Measurements from ENCODE around the gene GTF2IRD2.
"Not testable (repeated sequence)": the region's sequence is repeated elsewhere in the genome, so short reads cannot be mapped to it uniquely, and the experiment has no call there.

GTF2IRD2 gene

GRCh38 chr7:74815882-74816281 is 35.5 kb downstream of the GTF2IRD2 start:
- H3K27ac Mint-ChIP-seq; H3K4me1 Mint-ChIP-seq (ENCODE audit: low read depth); H3K9me3 Mint-ChIP-seq; H3K4me3 Mint-ChIP-seq; H3K27me3 Mint-ChIP-seq; H3K36me3 Mint-ChIP-seq (ENCODE audit: low read depth): not testable (repeated sequence)

DNA sequence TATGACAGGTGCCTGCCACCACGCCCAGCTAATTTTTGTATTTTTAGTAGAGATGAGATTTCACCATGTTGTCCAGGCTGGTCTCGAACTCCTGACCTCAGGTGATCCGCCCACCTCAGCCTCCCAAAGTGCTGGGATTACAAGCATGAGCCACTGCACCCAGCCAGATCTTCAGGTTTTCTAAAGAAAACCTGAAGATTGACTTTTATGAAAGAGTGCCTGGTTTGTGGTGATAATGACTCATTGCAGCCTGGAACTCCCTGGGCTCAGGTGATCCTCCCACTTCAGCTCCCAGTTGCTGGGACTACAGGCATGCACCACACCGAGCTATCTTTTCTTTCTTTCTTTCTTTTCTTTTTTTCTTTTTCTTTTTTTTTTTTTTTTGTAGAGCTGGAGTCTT is 52.8 kb downstream of the GTF2IRD2 start:
- not testable (repeated sequence) for H3K27me3 Mint-ChIP-seq; H3K27ac Mint-ChIP-seq; H3K9me3 Mint-ChIP-seq; H3K4me3 Mint-ChIP-seq; H3K4me1 Mint-ChIP-seq (ENCODE audit: low read depth); H3K36me3 Mint-ChIP-seq (ENCODE audit: low read depth)

DNA sequence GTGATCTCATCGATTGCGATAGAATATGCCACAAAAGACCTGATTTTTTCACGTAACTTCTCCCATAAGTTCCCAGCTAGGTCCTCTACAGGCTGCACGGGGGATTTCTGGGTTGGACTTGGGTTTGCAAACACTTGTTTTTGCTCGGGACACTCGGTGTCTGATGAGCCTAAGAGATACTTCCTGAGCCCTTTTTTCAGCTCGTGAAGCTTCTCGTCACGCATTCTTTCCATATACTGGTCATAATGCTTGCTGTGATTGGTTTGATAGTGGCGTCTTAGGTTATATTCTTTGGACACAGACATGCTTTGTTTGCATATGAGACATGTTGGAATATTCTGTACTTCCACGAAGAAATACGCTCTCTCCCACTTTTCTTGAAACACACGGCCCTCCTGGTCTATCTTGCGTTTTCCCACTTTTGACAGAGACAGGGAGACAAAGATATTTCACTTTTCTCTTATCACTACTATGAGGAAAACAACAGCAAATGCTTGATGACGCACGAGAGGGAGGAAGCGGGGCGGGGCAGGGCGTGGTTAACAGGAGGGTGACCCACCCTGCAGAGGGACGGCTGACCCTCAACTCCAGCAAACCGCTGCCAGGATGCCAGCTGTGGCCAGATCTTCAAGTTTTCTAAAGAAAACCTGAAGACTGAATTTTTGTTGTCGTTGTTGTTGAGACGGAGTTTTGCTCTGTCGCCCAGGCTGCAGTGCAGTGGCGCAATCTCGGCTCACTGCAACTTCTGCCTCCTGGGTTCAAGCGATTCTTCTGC is 53.4 kb downstream of the GTF2IRD2 start:
- H3K4me3 Mint-ChIP-seq; H3K36me3 Mint-ChIP-seq (ENCODE audit: low read depth); H3K9me3 Mint-ChIP-seq; H3K27ac Mint-ChIP-seq; H3K4me1 Mint-ChIP-seq (ENCODE audit: low read depth); H3K27me3 Mint-ChIP-seq: not testable (repeated sequence)

DNA sequence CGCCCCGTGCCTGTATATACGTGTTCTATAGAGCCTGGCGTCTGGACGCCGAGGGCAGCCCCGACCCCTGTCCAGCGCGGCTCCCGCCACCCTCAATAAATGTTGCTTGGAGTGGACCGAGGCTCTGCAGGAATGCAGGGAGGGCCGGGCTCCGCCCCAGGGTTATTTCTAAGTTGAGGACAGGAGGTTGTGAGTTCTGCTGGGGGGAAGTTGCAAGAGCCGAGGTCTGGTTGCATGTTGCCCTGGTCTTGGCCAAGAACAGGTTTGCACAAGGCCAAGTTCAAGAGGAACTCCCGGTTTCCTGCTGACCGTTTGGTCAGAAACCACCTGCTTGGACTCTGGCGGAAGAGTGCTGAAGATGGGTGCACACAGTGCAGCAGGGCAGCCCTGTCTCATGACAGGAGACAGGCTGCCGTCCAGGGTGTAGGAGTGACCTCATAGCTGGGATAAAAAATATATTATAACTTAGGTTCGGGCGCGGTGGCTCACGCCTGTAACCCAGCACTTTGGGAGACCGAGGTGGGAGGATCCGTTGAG is 62.1 kb downstream of the GTF2IRD2 start:
- H3K4me3 Mint-ChIP-seq; H3K27me3 Mint-ChIP-seq; H3K9me3 Mint-ChIP-seq; H3K4me1 Mint-ChIP-seq (ENCODE audit: low read depth); H3K27ac Mint-ChIP-seq; H3K36me3 Mint-ChIP-seq (ENCODE audit: low read depth): not testable (repeated sequence)

GRCh38 chr7:74788369-74789150 is 62.8 kb downstream of the GTF2IRD2 start:
- not testable (repeated sequence) for H3K27me3 Mint-ChIP-seq; H3K27ac Mint-ChIP-seq; H3K9me3 Mint-ChIP-seq; H3K4me3 Mint-ChIP-seq; H3K4me1 Mint-ChIP-seq (ENCODE audit: low read depth); H3K36me3 Mint-ChIP-seq (ENCODE audit: low read depth)

- H3K36me3 Mint-ChIP-seq (ENCODE audit: low read depth); H3K27me3 Mint-ChIP-seq; H3K9me3 Mint-ChIP-seq; H3K4me3 Mint-ChIP-seq; H3K27ac Mint-ChIP-seq; H3K4me1 Mint-ChIP-seq (ENCODE audit: low read depth): not testable (repeated sequence)
Measured at GRCh38 chr7:74783595-74783994, 67.8 kb downstream of the GTF2IRD2 start.

DNA sequence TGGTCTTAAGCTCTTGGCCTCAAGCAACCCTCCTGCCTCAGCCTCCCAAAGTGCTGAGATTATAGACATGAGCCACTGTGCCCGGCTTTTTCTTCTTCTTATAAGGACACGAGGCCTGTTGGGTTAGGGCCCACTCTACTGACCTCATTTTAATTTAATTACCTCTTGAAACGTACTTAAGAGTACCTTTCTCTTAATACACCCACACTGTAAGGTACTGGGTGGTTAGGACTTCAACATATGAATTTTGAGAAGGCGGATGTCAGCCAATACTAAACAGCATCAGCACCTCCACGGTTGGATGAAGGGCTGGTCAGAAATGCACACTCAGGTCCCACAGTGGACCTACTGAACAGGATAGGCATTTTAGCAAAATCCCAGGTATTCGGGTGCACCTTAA is 69.7 kb downstream of the GTF2IRD2 start:
- H3K36me3 Mint-ChIP-seq (ENCODE audit: low read depth); H3K27me3 Mint-ChIP-seq; H3K27ac Mint-ChIP-seq; H3K4me3 Mint-ChIP-seq; H3K9me3 Mint-ChIP-seq; H3K4me1 Mint-ChIP-seq (ENCODE audit: low read depth): not testable (repeated sequence)

- H3K27me3 Mint-ChIP-seq; H3K9me3 Mint-ChIP-seq; H3K27ac Mint-ChIP-seq; H3K36me3 Mint-ChIP-seq (ENCODE audit: low read depth); H3K4me3 Mint-ChIP-seq; H3K4me1 Mint-ChIP-seq (ENCODE audit: low read depth): not testable (repeated sequence)
Measured at GRCh38 chr7:74779053-74779452, 72.4 kb downstream of the GTF2IRD2 start.

DNA sequence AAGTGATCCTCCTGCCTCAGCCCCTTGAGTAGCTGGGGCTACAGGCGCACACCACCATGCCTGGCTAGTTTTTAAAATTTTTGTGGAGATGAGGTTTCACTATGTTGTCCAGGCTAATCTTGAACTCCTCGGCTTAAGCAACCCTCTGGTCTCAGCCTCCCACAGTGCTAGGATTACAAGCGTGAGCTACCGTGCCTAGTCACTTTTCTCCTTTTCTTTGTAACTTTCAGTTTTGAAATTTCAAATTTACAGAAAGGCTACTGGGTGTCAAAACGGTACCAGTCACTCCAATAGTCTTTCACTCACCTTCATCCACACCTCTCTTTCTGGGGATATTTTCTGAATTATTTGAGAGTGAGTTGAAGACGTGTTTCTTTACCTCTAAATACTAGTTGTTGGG is 76.3 kb downstream of the GTF2IRD2 start:
- not testable (repeated sequence) for H3K36me3 Mint-ChIP-seq (ENCODE audit: low read depth); H3K27ac Mint-ChIP-seq; H3K4me1 Mint-ChIP-seq (ENCODE audit: low read depth); H3K4me3 Mint-ChIP-seq; H3K9me3 Mint-ChIP-seq; H3K27me3 Mint-ChIP-seq

- H3K27me3 Mint-ChIP-seq; H3K9me3 Mint-ChIP-seq; H3K4me1 Mint-ChIP-seq (ENCODE audit: low read depth); H3K36me3 Mint-ChIP-seq (ENCODE audit: low read depth); H3K4me3 Mint-ChIP-seq; H3K27ac Mint-ChIP-seq: not testable (repeated sequence)
Measured at GRCh38 chr7:74773760-74774750, 77.3 kb downstream of the GTF2IRD2 start, which contains the start of gene NCF1. Gene NCF1, plus strand, starts transcription at chr7:74774011. Its CDS starts 21 bp downstream, at chr7:74774032.

DNA sequence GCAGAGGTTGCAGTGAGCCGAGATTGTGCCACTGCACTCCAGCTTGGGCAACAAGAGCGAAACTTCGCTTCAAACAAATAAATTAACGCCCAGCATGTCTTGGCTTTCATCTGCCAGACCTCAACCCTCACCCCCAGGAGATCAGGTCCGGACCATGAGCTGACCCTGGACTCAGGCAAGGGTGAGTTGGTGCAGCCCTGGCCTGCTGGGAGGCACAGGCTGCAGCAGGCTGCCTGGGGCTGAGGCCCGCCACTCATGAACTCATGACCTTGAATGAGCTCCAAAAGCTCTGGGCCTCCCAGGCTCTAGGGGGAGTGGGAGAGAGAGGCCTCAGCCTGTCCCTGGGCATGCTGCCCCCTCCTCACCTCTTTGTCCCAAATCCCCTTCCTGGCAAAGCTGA is 79.3 kb downstream of the GTF2IRD2 start:
- H3K27ac Mint-ChIP-seq; H3K4me1 Mint-ChIP-seq (ENCODE audit: low read depth); H3K4me3 Mint-ChIP-seq; H3K27me3 Mint-ChIP-seq; H3K9me3 Mint-ChIP-seq; H3K36me3 Mint-ChIP-seq (ENCODE audit: low read depth): not testable (repeated sequence)

DNA sequence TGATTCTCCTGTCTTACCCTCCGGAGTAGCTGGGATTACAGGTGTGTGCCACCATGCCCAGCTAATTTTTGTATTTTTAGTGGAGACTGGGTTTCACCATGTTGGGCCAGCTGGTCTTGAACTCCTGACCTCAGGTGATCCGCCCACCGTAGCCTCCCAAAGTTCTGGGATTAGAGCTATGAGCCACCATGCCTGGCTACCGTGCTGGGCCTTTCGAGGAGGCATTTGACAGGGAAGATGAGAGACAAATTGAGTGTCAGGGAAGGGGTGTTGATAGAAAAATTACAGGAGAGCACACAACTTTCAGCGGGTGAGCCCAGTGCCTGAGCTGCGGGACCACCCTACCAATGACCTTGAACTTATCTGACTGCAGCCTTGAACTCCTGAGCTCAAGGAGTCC is 81.3 kb downstream of the GTF2IRD2 start:
- not testable (repeated sequence) for H3K9me3 Mint-ChIP-seq; H3K27me3 Mint-ChIP-seq; H3K36me3 Mint-ChIP-seq (ENCODE audit: low read depth); H3K4me1 Mint-ChIP-seq (ENCODE audit: low read depth); H3K27ac Mint-ChIP-seq; H3K4me3 Mint-ChIP-seq

GRCh38 chr7:74766991-74767390 is 84.4 kb downstream of the GTF2IRD2 start:
- H3K27me3 Mint-ChIP-seq; H3K27ac Mint-ChIP-seq; H3K4me3 Mint-ChIP-seq; H3K9me3 Mint-ChIP-seq; H3K36me3 Mint-ChIP-seq (ENCODE audit: low read depth); H3K4me1 Mint-ChIP-seq (ENCODE audit: low read depth): not testable (repeated sequence)

- not testable (repeated sequence) for H3K4me1 Mint-ChIP-seq (ENCODE audit: low read depth); H3K4me3 Mint-ChIP-seq; H3K27me3 Mint-ChIP-seq; H3K36me3 Mint-ChIP-seq (ENCODE audit: low read depth); H3K27ac Mint-ChIP-seq; H3K9me3 Mint-ChIP-seq
Measured at GRCh38 chr7:74766509-74766908, 84.9 kb downstream of the GTF2IRD2 start.

All from stimulated activated naive CD8-positive, alpha-beta T cell treated with anti-CD3 and anti-CD28 coated beads, Interleukin-15, Interleukin-2, amounts not matched to agents 100 ng/mL and 50 ng/mL, for 24 hours (primary cell).